ENCODE measurements around the gene LIMA1.
A peak's percentile ranks its signal among the peaks of the same experiment; 100 is the strongest.
"Not testable (repeated sequence)": the region's sequence is repeated elsewhere in the genome, so short reads cannot be mapped to it uniquely, and the experiment has no call there.

LIMA1 gene

GRCh38 chr12:50252977-50253602 is 30.2 kb downstream of the LIMA1 start:
- TF ChIP-seq CTCF (IDR thresholded peaks at IDR 0.05), result no peak
- H3K4me3 ChIP-seq, result no peak overlapping the region
- H3K27ac ChIP-seq, result no peak overlapping the region
- DNase-seq (ENCODE audit: low spot score), result no peak

- TF ChIP-seq CTCF (IDR thresholded peaks at IDR 0.05), result no peak
- DNase-seq (ENCODE audit: low spot score), result no peak
- Histone ChIP-seq H3K4me3 (no peak overlapping the region), H3K27ac (peak overlapping the region; percentile 15 to 37)
These were observed 31.6 kb downstream of the LIMA1 start for GRCh38 chr12:50251619-50252252.

- H3K27ac ChIP-seq, result peak overlapping the region; percentile 65 to 66
- TF ChIP-seq CTCF (IDR thresholded peaks at IDR 0.05), result no peak
- no peak for DNase-seq (ENCODE audit: low spot score)
- no peak overlapping the region for H3K4me3 ChIP-seq
These were observed 33.7 kb downstream of the LIMA1 start for GRCh38 chr12:50249464-50250182.

GRCh38 chr12:50248883-50249282 is 34.4 kb downstream of the LIMA1 start:
- Histone ChIP-seq H3K4me3 (no peak overlapping the region), H3K27ac (peak overlapping the region; percentile 65 to 66)
- DNase-seq (ENCODE audit: low spot score), result no peak
- TF ChIP-seq CTCF (IDR thresholded peaks at IDR 0.05), result no peak

GRCh38 chr12:50248411-50248810 is 34.9 kb downstream of the LIMA1 start:
- Histone ChIP-seq H3K27ac (peak overlapping the region; percentile 65 to 66), H3K4me3 (no peak overlapping the region)
- no peak for TF ChIP-seq CTCF (IDR thresholded peaks at IDR 0.05)
- DNase-seq (ENCODE audit: low spot score), result no peak

GRCh38 chr12:50247665-50248064 is 35.7 kb downstream of the LIMA1 start:
- peak overlapping the region; percentile 65 to 82 for H3K27ac ChIP-seq
- H3K4me3 ChIP-seq; DNase-seq (ENCODE audit: low spot score): not testable (repeated sequence)

GRCh38 chr12:50246873-50247612 is 36.3 kb downstream of the LIMA1 start:
- Histone ChIP-seq H3K4me3 (no peak overlapping the region), H3K27ac (peak overlapping the region; percentile 65 to 82)
- peak; percentile 87 for DNase-seq (ENCODE audit: low spot score)
- no peak for TF ChIP-seq CTCF (IDR thresholded peaks at IDR 0.05)

All from coronary artery (tissue), 2 donors.